GM18907 (cell line): ENCODE results near the gene PTGER2.

Source experiments
- ATAC-seq: cut with Tn5 transposase; IDR thresholded peaks from one replicate; pipeline ENCODE4 v1.9.1; 2021; ENCODE audit warnings: mild to moderate bottlenecking, moderate library complexity; ENCODE audit not compliant: unreplicated experiment

Gene PTGER2

GRCh38 chr14:52304248-52304904, 9.7 kb upstream of the PTGER2 start:
- ATAC-seq, result no peak

GRCh38 chr14:52305014-52305413, 9.1 kb upstream of the PTGER2 start:
- ATAC-seq, result no peak

DNA sequence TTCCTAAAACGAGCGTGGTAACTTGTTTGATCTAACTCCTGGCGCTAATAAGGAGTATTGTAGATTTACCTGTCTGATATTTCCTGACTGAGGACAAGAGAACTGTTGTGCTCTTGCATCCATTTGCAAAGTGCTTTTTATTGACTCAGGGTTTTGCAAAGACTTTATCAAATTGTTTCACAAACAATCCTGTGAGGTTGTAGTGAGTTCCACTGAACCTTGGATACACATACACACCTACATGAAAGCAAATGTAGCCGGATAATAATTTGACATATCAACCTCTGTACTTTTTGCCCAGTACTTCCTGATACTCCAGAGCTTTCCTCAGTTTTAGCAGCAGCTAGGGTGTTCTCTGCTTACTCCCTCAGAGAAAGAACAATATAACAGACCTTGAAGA, 6.7 kb upstream of the PTGER2 start:
- no peak for ATAC-seq

GRCh38 chr14:52307905-52308304, 6.2 kb upstream of the PTGER2 start:
- no peak for ATAC-seq

DNA sequence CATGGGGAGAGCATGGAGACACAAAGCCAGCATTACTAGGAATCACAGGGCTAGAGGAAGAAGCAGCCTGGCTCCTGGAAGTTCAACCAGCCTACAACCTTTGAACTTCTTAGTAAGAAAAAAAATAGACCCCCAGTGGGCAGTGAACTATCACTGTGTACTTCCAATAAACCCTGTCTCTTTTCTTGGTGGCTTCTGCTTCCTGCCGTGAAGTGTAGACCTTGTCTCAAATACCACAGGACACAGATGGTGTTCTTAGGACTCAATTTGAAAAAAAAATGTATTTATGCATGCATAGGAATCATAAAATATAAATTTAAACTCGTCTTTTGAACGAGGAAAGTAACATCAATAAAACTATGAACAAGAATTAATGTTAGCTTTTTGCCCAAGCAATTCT, 3.6 kb upstream of the PTGER2 start:
- ATAC-seq, result no peak

DNA sequence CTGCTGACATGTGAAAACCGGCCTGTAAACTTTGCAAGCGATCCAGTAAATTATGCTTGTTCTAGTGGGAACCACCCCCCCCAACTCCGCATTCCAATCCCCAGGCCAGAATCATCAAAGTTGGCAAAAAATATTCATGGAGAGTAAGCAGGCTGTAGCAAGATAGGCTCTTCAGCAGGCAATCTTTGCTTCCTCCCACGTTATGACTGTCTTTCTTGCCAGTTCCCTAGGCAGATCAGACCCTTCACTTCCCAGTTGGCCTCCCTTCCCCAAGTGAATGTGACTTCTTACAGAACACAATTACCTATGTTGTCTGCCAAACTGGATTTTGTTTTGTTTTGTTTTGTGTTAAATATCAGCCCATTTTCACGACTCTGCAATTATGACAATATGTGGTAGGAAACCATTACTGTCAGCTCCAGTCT, 1.2 kb upstream of the PTGER2 start:
- ATAC-seq, result no peak

GRCh38 chr14:52313462-52313861, 650 bp upstream of the PTGER2 start:
- no peak for ATAC-seq

DNA sequence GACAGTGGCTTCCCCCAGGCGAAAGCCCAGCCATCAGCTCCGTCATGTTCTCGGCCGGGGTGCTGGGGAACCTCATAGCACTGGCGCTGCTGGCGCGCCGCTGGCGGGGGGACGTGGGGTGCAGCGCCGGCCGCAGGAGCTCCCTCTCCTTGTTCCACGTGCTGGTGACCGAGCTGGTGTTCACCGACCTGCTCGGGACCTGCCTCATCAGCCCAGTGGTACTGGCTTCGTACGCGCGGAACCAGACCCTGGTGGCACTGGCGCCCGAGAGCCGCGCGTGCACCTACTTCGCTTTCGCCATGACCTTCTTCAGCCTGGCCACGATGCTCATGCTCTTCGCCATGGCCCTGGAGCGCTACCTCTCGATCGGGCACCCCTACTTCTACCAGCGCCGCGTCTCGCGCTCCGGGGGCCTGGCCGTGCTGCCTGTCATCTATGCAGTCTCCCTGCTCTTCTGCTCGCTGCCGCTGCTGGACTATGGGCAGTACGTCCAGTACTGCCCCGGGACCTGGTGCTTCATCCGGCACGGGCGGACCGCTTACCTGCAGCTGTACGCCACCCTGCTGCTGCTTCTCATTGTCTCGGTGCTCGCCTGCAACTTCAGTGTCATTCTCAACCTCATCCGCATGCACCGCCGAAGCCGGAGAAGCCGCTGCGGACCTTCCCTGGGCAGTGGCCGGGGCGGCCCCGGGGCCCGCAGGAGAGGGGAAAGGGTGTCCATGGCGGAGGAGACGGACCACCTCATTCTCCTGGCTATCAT, 663 bp downstream of the PTGER2 start:
- ATAC-seq, result peak; percentile 30

DNA sequence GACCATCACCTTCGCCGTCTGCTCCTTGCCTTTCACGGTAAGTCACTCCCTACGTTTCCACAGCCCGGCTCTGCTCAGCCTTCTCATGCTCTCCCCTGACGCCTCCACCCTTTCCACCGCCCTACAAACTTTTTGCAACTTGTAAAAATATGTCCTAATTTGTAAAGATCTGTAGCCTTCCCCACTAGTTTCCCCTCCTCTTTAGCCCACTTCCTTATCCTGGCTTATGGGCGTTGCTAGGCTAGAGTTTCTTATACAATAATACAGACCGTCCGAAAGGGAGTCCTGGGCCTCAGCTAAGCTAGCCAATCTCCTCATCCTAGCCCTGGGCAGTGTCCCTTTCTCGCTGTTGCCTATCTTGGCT, 1.2 kb downstream of the PTGER2 start:
- ATAC-seq, result peak; percentile 2

DNA sequence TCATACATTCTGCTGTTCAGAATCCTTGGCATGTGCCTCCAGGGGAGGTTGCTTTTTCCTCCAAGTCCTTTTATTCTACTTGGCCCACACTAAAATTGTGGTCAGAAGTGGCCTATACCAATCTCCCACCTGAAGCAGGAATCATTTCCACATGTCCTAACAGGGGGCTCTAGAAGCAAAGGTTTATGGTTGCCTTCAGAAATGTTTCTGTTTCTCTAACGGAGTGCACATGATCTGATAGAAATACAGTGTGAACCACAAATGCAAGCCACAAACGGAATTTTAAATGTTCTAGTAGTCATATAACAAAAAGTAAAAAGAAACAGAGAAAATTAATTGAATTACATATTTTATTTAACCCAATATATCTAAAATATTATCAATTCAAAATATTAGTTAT, 4.0 kb downstream of the PTGER2 start:
- ATAC-seq, result no peak

DNA sequence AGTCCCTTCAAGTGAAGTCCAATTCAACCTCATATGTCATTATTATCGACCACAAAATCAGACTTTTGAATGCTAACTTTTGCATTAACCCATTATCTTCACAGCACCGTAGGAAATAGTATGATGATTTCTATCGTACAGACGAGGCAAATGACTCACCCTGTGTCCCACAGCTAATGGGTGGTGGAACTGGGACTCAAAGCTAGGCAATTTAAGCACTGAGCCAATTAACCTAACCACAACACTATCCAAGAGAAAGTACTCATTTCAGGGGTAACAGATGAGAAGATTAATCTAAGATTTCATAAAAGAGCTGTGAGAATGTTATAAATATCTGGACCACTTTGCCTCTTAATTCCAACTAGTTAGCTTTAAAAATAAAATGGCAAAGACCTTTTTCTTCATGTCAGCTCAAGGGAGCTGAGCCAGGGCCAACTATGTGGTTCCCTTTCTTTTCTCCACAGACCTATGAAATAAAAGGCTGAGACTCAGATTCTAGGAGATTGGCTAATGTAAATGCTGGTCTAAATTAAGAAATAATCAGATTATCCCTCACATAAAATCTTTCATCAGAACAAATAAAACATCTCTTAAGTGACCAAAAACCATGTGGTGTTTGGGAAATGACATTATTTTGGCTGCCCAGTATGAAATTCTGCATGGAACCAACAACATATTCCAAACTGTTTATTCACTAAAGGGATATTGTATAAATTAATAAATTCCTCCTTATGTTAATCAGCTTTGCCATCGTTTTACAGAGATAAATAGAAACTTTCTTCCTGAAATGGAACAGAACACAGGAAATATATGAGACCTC, 4.9 kb downstream of the PTGER2 start:
- ATAC-seq, result no peak

DNA sequence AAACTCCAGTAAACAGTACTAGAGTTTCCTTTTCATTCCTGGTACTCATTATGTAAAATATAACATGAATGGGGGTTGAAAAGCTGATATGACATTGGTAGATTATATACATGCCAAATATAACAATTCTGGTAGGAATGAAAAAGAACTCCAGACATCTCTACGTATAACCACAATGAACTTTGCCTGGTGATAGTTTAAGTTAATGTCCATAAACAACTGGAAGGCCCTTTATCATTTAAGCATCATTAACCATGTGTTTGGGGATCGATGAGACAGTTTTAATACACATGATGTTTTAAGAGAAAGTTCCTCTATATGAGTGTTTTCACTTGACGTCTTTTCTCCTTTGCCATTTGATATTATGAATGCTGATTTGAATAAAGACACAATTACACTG, 5.8 kb downstream of the PTGER2 start:
- ATAC-seq, result no peak

GRCh38 chr14:52325126-52325525, 11.0 kb downstream of the PTGER2 start:
- peak; percentile 95 for ATAC-seq

DNA sequence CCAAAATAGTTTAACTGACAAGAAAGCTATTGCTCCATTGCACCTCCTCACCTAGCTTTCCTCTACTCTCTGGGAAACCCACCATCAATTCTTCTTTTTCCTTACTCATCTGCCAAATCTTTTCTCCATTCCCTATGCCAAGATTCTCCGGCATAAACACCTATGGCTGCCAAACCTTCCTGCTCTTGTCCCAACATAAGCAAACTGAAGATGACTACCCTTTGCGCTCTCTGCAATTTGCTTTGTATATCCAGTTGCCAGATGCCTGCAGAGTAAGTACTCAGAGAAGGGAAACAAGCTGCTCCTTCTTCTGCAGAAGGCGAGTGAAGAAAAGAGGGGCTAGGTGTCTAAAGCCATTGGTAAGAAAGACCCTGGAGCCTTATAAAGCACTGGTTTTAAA, 11.5 kb downstream of the PTGER2 start:
- ATAC-seq, result no peak

DNA sequence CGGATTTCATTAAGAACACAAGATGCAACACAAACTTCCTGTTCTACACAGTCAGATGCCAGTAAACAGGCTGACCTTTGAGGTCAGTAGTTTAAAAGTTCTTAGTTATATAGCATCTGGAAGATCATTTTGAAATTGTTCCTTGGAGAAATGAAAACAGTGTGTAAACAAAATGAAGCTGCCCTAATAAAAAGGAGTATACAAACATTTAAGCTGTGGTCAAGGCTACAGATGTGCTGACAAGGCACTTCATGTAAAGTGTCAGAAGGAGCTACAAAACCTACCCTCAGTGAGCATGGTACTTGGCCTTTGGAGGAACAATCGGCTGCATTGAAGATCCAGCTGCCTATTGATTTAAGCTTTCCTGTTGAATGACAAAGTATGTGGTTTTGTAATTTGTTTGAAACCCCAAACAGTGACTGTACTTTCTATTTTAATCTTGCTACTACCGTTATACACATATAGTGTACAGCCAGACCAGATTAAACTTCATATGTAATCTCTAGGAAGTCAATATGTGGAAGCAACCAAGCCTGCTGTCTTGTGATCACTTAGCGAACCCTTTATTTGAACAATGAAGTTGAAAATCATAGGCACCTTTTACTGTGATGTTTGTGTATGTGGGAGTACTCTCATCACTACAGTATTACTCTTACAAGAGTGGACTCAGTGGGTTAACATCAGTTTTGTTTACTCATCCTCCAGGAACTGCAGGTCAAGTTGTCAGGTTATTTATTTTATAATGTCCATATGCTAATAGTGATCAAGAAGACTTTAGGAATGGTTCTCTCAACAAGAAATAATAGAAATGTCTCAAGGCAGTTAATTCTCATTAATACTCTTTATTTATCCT, 13.5 kb downstream of the PTGER2 start:
- ATAC-seq, result no peak

- no peak for ATAC-seq
Measured at GRCh38 chr14:52328276-52328675, 14.2 kb downstream of the PTGER2 start.

GRCh38 chr14:52329678-52330369, 15.7 kb downstream of the PTGER2 start:
- no peak for ATAC-seq

DNA sequence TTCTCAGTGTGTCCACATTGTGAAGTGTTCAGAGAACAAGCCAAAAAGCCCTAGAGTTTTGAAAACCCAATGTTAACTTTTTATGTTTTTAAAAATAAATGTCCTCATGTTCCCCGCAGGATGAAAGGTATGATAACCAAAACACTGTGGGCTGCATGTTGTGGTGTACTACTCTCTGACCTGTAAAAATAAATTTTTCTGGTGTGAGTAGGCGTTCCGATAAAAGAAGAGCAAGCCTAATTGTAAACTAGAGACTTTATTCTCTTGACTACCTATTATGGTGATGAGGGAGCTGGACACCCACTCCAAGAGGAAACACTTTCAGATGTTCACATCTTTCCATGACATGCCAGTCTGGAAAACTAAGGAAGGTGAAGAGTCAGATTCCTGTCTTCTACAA, 18.2 kb downstream of the PTGER2 start:
- no peak for ATAC-seq

- no peak for ATAC-seq
Measured at GRCh38 chr14:52333108-52333507, 19.0 kb downstream of the PTGER2 start.
